CD8-positive, alpha-beta memory T cell (primary cell): Measurements from ENCODE around the gene TBC1D2B. TPM values are rescaled to one million over a fixed set of nuclear protein-coding genes. Genes with fewer than 3 reads are reported as not detected.

Source experiments
- CTCF ChIA-PET: fragments of 350-600 bp; sonication (Branson Sonifier 250); formaldehyde crosslinking; loops from one replicate; lab custom pipeline; 2021; ENCODE audit warnings: antibody characterized with exemption; lab: Charles Lee
- POLR2A ChIA-PET: fragments of 350-600 bp; sonication (Branson Sonifier 250); formaldehyde crosslinking; loops from one replicate; lab custom pipeline; 2021; ENCODE audit warnings: antibody characterized with exemption; lab: Charles Lee
- DNase-seq, 5 donors: peaks; one replicate each; pipeline versions ENCODE4 v3.0.0 to v3.0.0-alpha.2; 2020 to 2022; ENCODE audit warnings: mixed read lengths in 1 of 5
- H3K27ac ChIP-seq: one replicate; pipeline ENCODE4 v1.7.0; 2013; ENCODE audit warnings: low read depth, mild to moderate bottlenecking, low read length, moderate library complexity
- H3K27me3 ChIP-seq: 2 replicates; pipeline ENCODE4 v1.7.0; 2013; ENCODE audit warnings: low read length, mild to moderate bottlenecking; ENCODE audit not compliant: insufficient read depth, poor library complexity, severe bottlenecking
- H3K36me3 ChIP-seq: 2 replicates; pipeline ENCODE4 v1.7.0; 2013; ENCODE audit warnings: mild to moderate bottlenecking, low read length, moderate library complexity; ENCODE audit not compliant: insufficient read depth
- H3K4me1 ChIP-seq: 2 replicates; pipeline ENCODE4 v1.7.0; 2013; ENCODE audit warnings: mild to moderate bottlenecking, low read length, moderate library complexity; ENCODE audit not compliant: insufficient read depth
- H3K4me3 ChIP-seq: 2 replicates; pipeline ENCODE4 v1.7.0; 2013; ENCODE audit warnings: mild to moderate bottlenecking, low read length
- H3K9me3 ChIP-seq: 2 replicates; pipeline ENCODE4 v1.7.0; 2013; ENCODE audit warnings: mild to moderate bottlenecking, low read length
- H3K27ac Mint-ChIP-seq, 8 donors: one replicate each; pipeline ENCODE4 v1.8.0; 2020 to 2021; ENCODE audit warnings: mixed read lengths in 8 of 8, mild to moderate bottlenecking in 6 of 8, inconsistent platforms in 3 of 8, moderate library complexity in 3 of 8
- H3K27me3 Mint-ChIP-seq, 2 donors: one replicate each; pipeline ENCODE4 v1.8.0; 2020 to 2021; ENCODE audit warnings: mixed read lengths in 2 of 2, mild to moderate bottlenecking in 1 of 2, moderate library complexity in 1 of 2
- H3K36me3 Mint-ChIP-seq, 3 donors: one replicate each; pipeline ENCODE4 v1.8.0; 2020 to 2021; ENCODE audit warnings: mixed read lengths in 3 of 3, inconsistent platforms in 1 of 3, mild to moderate bottlenecking in 1 of 3
- H3K4me1 Mint-ChIP-seq, 3 donors: one replicate each; pipeline ENCODE4 v1.8.0; 2020 to 2021; ENCODE audit warnings: mixed read lengths in 3 of 3, inconsistent platforms in 1 of 3, mild to moderate bottlenecking in 1 of 3
- H3K4me3 Mint-ChIP-seq, 7 donors: one replicate each; pipeline ENCODE4 v1.8.0; 2020 to 2021; ENCODE audit warnings: mixed read lengths in 7 of 7, mild to moderate bottlenecking in 6 of 7, moderate library complexity in 4 of 7, inconsistent platforms in 2 of 7
- H3K9me3 Mint-ChIP-seq, 5 donors: one replicate each; pipeline ENCODE4 v1.8.0; 2020 to 2022; ENCODE audit warnings: mixed read lengths in 5 of 5, mild to moderate bottlenecking in 3 of 5, moderate library complexity in 2 of 5, inconsistent platforms in 1 of 5
- polyA plus RNA-seq: library from polyadenylated mRNA; unstranded; fragments of 300-500 nt; fragmentation: Illumina TruSeq; gene quantifications from one replicate; pipeline ENCODE4 v1.2.3, GENCODE V29; 2021
- total RNA-seq, 2 experiments: library from RNA; stranded (reverse); gene quantifications; one replicate each; pipeline ENCODE4 v1.2.3, GENCODE V29; 2021

The TBC1D2B gene
- total and polyA plus RNA-seq, 3 experiments from 2014 or later = 26.4 to 41.1 (median 40.1) TPM

DNA sequence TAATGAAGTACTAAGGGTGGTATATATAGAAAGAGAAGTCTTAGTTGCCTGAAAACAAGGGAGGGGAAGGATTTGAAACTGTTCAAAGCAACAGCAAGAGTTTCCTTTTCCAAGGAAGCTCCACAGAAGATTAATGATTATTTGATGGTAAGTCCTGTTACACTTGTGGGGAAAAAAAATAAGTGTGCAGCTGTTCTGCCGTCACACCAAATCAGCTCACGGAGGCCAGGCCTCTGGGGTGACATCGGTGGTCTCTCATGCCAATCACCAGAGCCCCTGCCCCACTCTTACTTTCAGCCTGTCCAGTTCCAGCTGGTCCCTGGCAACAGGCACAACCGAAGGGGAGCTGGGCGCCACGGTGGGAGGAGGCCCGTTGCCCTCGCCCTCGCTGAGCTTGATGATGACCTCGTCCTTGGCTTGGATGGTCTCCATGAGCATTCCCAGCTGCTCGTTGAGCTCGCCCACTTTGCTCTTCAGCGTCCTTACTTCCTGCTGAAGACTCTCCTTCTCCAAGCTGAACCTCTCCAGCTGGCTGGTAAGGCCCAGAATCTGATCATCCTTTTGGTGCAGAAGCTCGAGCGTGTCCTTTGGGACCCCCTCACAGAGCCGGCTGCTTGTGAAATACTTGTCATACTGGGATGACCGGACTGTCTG lies 53.5 kb downstream of the TBC1D2B start:
- Mint-ChIP-seq H3K27ac (peak overlapping the region in 2 of 8 donors; percentile 31 to 36), H3K9me3 (no peaks in the 10 kb centered on the region), H3K27me3 (no peaks in the 10 kb centered on the region), H3K36me3 (peaks cover 7 to 84% (median 20%) of the 10 kb centered on the region in 3 donors), H3K4me3 (no peak overlapping the region), H3K4me1 (peaks cover 11 to 19% (median 12%) of the 10 kb centered on the region in 3 donors)
- no peak for DNase-seq
- H3K27ac ChIP-seq = no peak overlapping the region
- H3K36me3 ChIP-seq = peaks cover 28% of the 10 kb centered on the region
- H3K27me3 ChIP-seq = no peaks in the 10 kb centered on the region
- H3K9me3 ChIP-seq = no peaks in the 10 kb centered on the region
- H3K4me1 ChIP-seq = no peaks in the 10 kb centered on the region
- POLR2A ChIA-PET = no interaction called here
- CTCF ChIA-PET = interaction anchor here (2.6 kb wide), 2 partner anchors 10 to 84 kb away, joined by 9 to 10 read pairs; no protein-coding TSS in a partner anchor
- no peak overlapping the region for H3K4me3 ChIP-seq

DNA sequence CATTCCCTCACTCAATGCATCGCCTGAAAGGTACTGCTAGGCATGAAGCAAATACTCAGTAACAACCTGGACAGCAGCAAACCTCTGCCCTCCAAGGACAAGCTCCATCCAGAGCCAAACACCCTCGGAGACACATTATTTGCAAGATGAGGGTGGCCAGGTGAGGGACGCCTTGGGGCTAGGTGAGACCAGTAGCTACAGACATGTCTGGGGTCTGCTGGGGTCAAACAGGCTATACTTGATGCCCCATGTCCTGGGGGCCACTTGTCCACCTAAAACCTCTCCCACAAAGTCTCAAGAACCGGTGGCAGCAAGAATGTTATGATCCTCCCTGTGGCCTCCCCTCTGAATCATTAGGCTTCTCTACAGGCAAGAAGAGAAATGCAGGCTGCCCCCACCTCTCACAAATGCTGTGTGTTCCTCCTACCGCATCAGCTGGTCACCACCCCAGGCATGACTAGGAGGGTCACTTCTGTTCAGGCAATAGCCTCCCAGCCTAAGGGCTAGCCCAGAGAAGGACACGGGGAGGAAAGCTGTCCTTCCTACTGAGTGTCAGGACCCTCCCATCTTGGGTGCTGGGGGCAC lies 54.3 kb downstream of the TBC1D2B start:
- Mint-ChIP-seq H3K4me1 (peaks cover 17 to 23% (median 19%) of the 10 kb centered on the region in 3 donors), H3K36me3 (peaks cover 4 to 85% (median 17%) of the 10 kb centered on the region in 3 donors), H3K9me3 (no peaks in the 10 kb centered on the region), H3K27me3 (no peaks in the 10 kb centered on the region), H3K4me3 (no peak overlapping the region), H3K27ac (peak overlapping the region in 1 of 8 donors; percentile 89)
- no peaks in the 10 kb centered on the region for H3K4me1 ChIP-seq
- ChIA-PET POLR2A (no interaction called here), CTCF (interaction anchor here (2.6 kb wide), 2 partner anchors 11 to 85 kb away, joined by 9 to 10 read pairs; no protein-coding TSS in a partner anchor)
- no peaks in the 10 kb centered on the region for H3K9me3 ChIP-seq
- H3K27me3 ChIP-seq = no peaks in the 10 kb centered on the region
- no peak overlapping the region for H3K4me3 ChIP-seq
- peaks cover 28% of the 10 kb centered on the region for H3K36me3 ChIP-seq
- DNase-seq = no peak
- H3K27ac ChIP-seq = no peak overlapping the region

DNA sequence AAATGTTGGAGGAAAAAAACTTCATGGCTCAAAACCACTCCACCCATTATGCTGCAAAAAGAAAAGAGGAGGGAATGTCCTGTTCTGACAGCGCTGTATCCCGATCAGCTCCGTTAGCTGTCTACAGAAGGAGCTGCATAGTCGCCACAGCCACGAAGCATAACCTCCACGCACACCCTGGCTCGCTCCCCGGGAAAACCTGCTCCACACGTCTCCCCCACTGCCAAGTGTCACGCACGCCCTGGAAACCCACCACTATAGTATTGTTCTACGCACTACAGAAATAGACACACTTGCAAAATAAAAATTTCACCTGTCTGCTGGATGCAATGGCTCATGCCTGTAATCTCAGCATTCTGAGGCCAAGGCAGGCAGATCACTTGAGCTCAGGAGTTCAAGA lies 55.8 kb downstream of the TBC1D2B start:
- Histone ChIP-seq H3K4me1 (no peaks in the 10 kb centered on the region), H3K27ac (no peak overlapping the region), H3K4me3 (no peak overlapping the region), H3K27me3 (no peaks in the 10 kb centered on the region), H3K9me3 (no peaks in the 10 kb centered on the region), H3K36me3 (peaks cover 28% of the 10 kb centered on the region)
- POLR2A ChIA-PET = interaction anchor here (0.6 kb wide), 1 partner anchor 34 kb away, joined by 7 read pairs; no protein-coding TSS in a partner anchor
- Mint-ChIP-seq H3K36me3 (peaks cover 4 to 83% (median 12%) of the 10 kb centered on the region in 3 donors), H3K27ac (peak overlapping the region in 1 of 8 donors; percentile 39), H3K9me3 (no peaks in the 10 kb centered on the region), H3K27me3 (no peaks in the 10 kb centered on the region), H3K4me1 (peaks cover 17 to 35% (median 27%) of the 10 kb centered on the region in 3 donors), H3K4me3 (no peak overlapping the region)
- DNase-seq = no peak
- CTCF ChIA-PET = interaction anchor here (2.6 kb wide), 1 partner anchor 86 kb away, joined by 10 read pairs; no protein-coding TSS in a partner anchor

DNA sequence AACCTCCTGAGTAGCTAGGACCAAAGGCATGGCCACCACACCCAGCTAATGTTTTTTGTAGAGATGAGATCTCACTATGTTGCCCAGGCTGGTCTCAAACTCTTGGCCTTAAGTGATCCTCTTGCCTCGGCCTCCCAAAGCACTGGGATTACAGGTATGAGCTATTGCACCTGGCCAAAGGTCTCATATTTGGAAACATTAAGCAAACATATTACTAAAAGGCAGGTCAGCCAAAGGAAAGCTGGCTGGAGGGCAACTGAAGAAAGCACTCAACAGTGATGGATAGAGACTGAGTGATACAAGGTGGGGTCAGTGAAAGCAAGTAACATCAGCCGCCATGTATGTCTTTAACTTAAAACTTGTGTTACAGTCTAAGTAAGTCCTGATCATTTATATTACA lies 57.5 kb downstream of the TBC1D2B start:
- Mint-ChIP-seq H3K9me3 (no peaks in the 10 kb centered on the region), H3K27ac (peak overlapping the region in 5 of 8 donors; percentile 15 to 52 (median 47))
- POLR2A ChIA-PET = no interaction called here

DNA sequence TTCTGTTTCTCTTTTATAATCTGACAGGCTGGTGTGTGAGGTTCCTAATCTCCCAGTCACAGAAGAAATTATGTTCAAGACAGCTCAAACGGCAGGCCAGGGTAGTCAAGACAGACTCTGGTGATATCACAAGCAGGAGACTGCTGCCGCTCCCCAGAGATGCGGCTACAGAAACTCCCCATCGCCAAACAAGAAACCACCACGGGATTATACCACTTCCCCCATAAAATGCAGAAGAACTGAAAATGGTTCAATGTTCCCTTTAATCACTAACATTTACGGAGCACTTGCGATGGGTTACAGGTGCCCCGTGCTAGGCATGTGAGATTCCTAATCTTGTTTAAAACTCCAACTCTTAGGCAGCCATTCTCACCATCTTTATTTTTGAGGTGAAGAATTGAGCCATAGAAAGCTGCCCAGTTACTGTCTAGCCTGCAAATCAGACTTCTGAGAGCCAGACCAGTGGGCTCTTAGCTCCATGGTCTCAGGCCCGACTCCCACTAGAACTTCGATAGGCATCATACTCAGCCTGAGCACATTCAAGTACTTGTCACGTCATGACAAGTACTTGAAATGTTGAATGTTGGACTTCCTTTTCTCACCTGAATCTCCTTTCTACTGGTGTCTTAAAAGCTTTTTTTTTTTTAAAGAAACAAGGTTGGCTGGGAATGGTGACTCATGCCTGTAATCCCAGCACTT lies 58.4 kb downstream of the TBC1D2B start:
- H3K9me3 ChIP-seq = no peaks in the 10 kb centered on the region
- no peaks in the 10 kb centered on the region for H3K4me1 ChIP-seq
- Mint-ChIP-seq H3K9me3 (no peaks in the 10 kb centered on the region), H3K4me1 (peaks cover 16 to 35% (median 19%) of the 10 kb centered on the region in 3 donors), H3K36me3 (peaks cover 0 to 81% (median 11%) of the 10 kb centered on the region in 3 donors), H3K4me3 (peak overlapping the region in 1 of 7 donors; percentile 54), H3K27me3 (no peaks in the 10 kb centered on the region), H3K27ac (peak overlapping the region in 6 of 8 donors; percentile 36 to 85 (median 72))
- H3K27me3 ChIP-seq = no peaks in the 10 kb centered on the region
- no peak overlapping the region for H3K27ac ChIP-seq
- H3K36me3 ChIP-seq = peaks cover 33% of the 10 kb centered on the region
- H3K4me3 ChIP-seq = no peak overlapping the region
- CTCF ChIA-PET = interaction anchor here (1.0 to 1.7 kb wide), 7 partner anchors 15 to 236 kb away, joined by 3 to 4 read pairs (median 4); no protein-coding TSS in a partner anchor
- POLR2A ChIA-PET = no interaction called here
- peak in 1 of 5 donors; percentile 20 for DNase-seq

More for the DNA sequence above, 57.5 kb downstream of the TBC1D2B start:
- no peak overlapping the region for H3K4me3 Mint-ChIP-seq
- Histone ChIP-seq H3K9me3 (no peaks in the 10 kb centered on the region), H3K27me3 (no peaks in the 10 kb centered on the region), H3K4me3 (no peak overlapping the region), H3K36me3 (peaks cover 37% of the 10 kb centered on the region), H3K4me1 (no peaks in the 10 kb centered on the region), H3K27ac (no peak overlapping the region)
- H3K27me3 Mint-ChIP-seq = no peaks in the 10 kb centered on the region
- H3K4me1 Mint-ChIP-seq = peaks cover 19 to 35% (median 19%) of the 10 kb centered on the region in 3 donors
- CTCF ChIA-PET = interaction anchor here (0.9 to 1.7 kb wide), 4 partner anchors 14 to 222 kb away, joined by 3 to 4 read pairs (median 4); no protein-coding TSS in a partner anchor
- H3K36me3 Mint-ChIP-seq = peaks cover 4 to 84% (median 10%) of the 10 kb centered on the region in 3 donors
- DNase-seq = no peak

DNA sequence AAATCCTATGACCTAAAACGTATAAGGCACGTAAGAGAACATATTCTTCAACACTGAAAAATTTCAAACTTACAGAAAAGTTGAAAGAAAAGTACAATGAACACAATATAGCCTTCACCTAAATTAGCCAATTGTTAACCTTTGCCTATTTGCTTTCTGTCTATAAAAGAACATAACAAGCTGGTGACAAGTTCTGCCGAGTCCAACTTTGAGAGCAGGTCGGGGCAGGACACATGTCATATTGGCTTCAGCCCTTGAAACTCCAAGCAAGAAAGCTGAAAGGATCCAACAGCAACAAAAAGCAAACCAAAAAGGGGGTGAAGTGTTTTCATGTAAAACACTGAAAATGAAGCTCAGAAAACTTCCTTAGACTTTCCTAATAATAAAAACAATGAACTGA lies 59.1 kb downstream of the TBC1D2B start:
- Histone ChIP-seq H3K36me3 (peaks cover 31% of the 10 kb centered on the region), H3K4me3 (no peak overlapping the region), H3K9me3 (no peaks in the 10 kb centered on the region), H3K27ac (no peak overlapping the region), H3K27me3 (no peaks in the 10 kb centered on the region), H3K4me1 (no peaks in the 10 kb centered on the region)
- ChIA-PET CTCF (interaction anchor here (1.1 to 1.7 kb wide), 5 partner anchors 17 to 236 kb away, joined by 3 to 4 read pairs (median 4); no protein-coding TSS in a partner anchor), POLR2A (no interaction called here)
- Mint-ChIP-seq H3K27me3 (no peaks in the 10 kb centered on the region), H3K4me3 (no peak overlapping the region), H3K9me3 (no peaks in the 10 kb centered on the region), H3K36me3 (peaks cover 0 to 80% (median 9%) of the 10 kb centered on the region in 3 donors), H3K27ac (peak overlapping the region in 5 of 8 donors; percentile 19 to 77 (median 47)), H3K4me1 (peaks cover 18 to 35% (median 19%) of the 10 kb centered on the region in 3 donors)
- no peak for DNase-seq

DNA sequence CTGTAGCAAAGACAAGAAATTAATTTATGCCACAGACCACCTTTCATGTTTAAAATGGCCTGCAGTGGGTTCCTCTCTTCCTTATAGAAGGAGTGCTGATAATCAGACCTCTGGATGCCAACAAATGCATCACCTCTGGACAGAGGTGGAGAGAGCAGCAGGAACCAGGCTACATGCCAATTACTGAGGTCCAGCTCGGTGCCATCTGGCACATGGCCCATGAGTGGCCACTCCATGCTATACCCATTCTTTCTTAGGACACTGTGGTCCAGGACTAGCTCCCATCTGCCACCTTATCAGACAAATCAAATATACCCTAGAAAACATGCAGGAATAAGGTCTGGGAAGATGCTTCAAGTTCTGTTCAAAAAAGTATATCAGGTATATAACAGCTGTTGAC lies 60.7 kb downstream of the TBC1D2B start:
- peak overlapping the region in 6 of 8 donors; percentile 5 to 51 (median 16) for H3K27ac Mint-ChIP-seq
- peaks cover 18 to 35% (median 19%) of the 10 kb centered on the region in 3 donors for H3K4me1 Mint-ChIP-seq
- Histone ChIP-seq H3K9me3 (no peaks in the 10 kb centered on the region), H3K27ac (no peak overlapping the region), H3K4me1 (no peaks in the 10 kb centered on the region), H3K27me3 (no peaks in the 10 kb centered on the region), H3K36me3 (peaks cover 34% of the 10 kb centered on the region), H3K4me3 (no peak overlapping the region)
- H3K4me3 Mint-ChIP-seq = no peak overlapping the region
- no peaks in the 10 kb centered on the region for H3K27me3 Mint-ChIP-seq
- no peak for DNase-seq
- H3K9me3 Mint-ChIP-seq = no peaks in the 10 kb centered on the region
- H3K36me3 Mint-ChIP-seq = peaks cover 0 to 81% (median 7%) of the 10 kb centered on the region in 3 donors
- ChIA-PET CTCF (interaction anchor here (1.5 kb wide), 1 partner anchor 92 kb away, joined by 3 read pairs; no protein-coding TSS in a partner anchor), POLR2A (no interaction called here)
